Prostate gland (tissue), 2 donors: ENCODE results near the gene MRPS14. TPM values are rescaled to one million over a fixed set of nuclear protein-coding genes. Genes with fewer than 3 reads are reported as not detected.

ENCODE experiments used
- DNase-seq: peaks from one replicate; pipeline ENCODE4 v3.0.0-alpha.2; 2019; ENCODE audit warnings: low spot score
- H3K27ac ChIP-seq, 2 donors: fragments of 200-600 bp; sonication (generic); 2 replicates each; pipeline ENCODE4 v1.5.1; 2017 to 2019
- H3K27me3 ChIP-seq: fragments of 200-600 bp; sonication (generic); replicated peaks from 2 replicates; pipeline ENCODE4 v1.5.1; 2019; ENCODE audit not compliant: insufficient read depth
- H3K36me3 ChIP-seq, 2 donors: fragments of 200-600 bp; sonication (generic); 1 replicate in 1 of 2; 2 replicates in 1 of 2; pipeline versions ENCODE4 v1.5.1 to v1.8.1; 2017 to 2019
- H3K4me1 ChIP-seq: fragments of 200-600 bp; sonication (generic); replicated peaks from 2 replicates; pipeline ENCODE4 v1.5.1; 2019
- H3K4me3 ChIP-seq, 2 donors: fragments of 200-600 bp; sonication (generic); 2 replicates each; pipeline ENCODE4 v1.5.1; 2017 to 2019
- H3K9me3 ChIP-seq: fragments of 200-600 bp; sonication (generic); 2 replicates; pipeline ENCODE4 v1.5.1; 2017
- POLR2A ChIP-seq: fragments of 450-650 bp; IDR thresholded peaks from one replicate; pipeline ENCODE4 v1.6.1; 2016; ENCODE audit warnings: antibody characterized with exemption, mild to moderate bottlenecking
- POLR2AphosphoS5 ChIP-seq: sonication (generic); formaldehyde crosslinking; IDR thresholded peaks from one replicate; pipeline ENCODE4 v1.6.1; 2017; ENCODE audit warnings: antibody characterized with exemption
- WGBS: methylation state at CpG from one replicate; pipeline ENCODE4 v1.1.5; 2018; 5-methylcytosine and 5-hydroxymethylcytosine counted together
- intact Hi-C: fragments of 100-400 bp; cut with DNase I; formaldehyde crosslinking; loops from one replicate; pipeline ENCODE4 v1.14.2; 2022
- total RNA-seq, 2 donors: library from RNA; depleted of rRNA; stranded (reverse); fragments of >200 nt; gene quantifications; one replicate each; pipeline ENCODE4 v1.1.0, GENCODE V29; 2016
- TF ChIP-seq, protein P1 (sequence below), 4 experiments: fragments of 200-600 bp in 2 of 4; fragments of 450-650 bp in 2 of 4; sonication (generic) in 2 of 4; IDR thresholded peaks; 1 replicate in 3 of 4; 2 replicates in 1 of 4; pipeline ENCODE4 v1.5.1; 2016 to 2019; ENCODE audit warnings: antibody characterized with exemption in 4 of 4, mild to moderate bottlenecking in 2 of 4, moderate library complexity in 2 of 4

Gene MRPS14
- total RNA-seq, 2 donors from 2014 or later: 25.6 to 32.1 TPM

DNA sequence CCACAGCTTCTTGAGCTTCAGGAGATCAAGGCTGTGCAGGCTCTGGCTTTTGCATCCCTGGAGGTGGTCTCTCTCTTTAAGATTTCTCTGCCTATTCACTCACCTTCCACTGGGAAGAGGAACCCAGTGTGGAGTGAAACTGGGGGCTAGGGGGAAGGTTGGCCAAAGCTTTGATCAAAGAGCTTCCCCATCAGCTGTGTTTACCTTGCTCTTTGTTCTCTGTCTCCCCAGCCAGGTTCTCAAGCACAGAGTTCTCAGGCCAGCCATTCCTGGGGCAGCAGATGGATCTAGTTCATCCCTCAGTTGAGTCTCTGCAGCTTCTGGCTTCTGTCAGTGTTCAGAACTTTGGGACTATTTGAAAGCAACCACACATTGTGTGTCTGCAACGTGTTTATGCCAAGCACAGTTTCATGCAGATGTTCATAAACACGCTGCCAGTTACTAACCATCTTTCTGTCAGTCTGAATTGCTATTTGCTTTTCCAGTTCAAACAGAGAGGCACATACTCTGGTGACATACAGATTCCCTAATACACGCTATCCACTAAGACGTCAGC, 17.2 kb upstream of the MRPS14 start:
- Histone ChIP-seq H3K4me1 (no peaks in the 10 kb centered on the region), H3K9me3 (no peaks in the 10 kb centered on the region), H3K4me3 (no peak overlapping the region), H3K27me3 (no peaks in the 10 kb centered on the region), H3K27ac (no peak overlapping the region), H3K36me3 (no peaks in the 10 kb centered on the region)
- TF ChIP-seq POLR2A: no peak
- WGBS: 63% methylated on average over 4 of the region's 4 CpGs
- no peak for DNase-seq
- intact Hi-C loops: no loop called here

DNA sequence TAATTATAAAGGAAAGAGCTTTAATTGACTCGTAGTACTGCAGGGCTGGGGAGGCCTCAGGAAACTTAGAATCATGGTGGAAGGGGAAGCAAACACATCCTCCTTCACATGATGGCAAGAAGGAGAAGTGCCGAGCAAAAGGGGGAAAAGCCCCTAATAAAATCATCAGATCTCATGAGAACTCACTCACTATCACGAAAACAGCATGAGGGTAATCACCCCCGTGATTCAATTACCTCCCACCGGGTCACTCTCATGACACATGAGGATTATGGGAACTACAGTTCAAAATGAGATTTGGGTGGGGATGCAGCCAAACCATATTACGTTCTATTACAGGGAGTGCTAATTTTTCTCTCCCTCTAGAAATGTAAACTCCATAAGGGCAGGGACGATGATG, 14.2 kb upstream of the MRPS14 start:
- no peak for TF ChIP-seq POLR2AphosphoS5
- no peak for TF ChIP-seq POLR2A
- TF ChIP-seq, protein P1, sequence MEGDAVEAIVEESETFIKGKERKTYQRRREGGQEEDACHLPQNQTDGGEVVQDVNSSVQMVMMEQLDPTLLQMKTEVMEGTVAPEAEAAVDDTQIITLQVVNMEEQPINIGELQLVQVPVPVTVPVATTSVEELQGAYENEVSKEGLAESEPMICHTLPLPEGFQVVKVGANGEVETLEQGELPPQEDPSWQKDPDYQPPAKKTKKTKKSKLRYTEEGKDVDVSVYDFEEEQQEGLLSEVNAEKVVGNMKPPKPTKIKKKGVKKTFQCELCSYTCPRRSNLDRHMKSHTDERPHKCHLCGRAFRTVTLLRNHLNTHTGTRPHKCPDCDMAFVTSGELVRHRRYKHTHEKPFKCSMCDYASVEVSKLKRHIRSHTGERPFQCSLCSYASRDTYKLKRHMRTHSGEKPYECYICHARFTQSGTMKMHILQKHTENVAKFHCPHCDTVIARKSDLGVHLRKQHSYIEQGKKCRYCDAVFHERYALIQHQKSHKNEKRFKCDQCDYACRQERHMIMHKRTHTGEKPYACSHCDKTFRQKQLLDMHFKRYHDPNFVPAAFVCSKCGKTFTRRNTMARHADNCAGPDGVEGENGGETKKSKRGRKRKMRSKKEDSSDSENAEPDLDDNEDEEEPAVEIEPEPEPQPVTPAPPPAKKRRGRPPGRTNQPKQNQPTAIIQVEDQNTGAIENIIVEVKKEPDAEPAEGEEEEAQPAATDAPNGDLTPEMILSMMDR (IDR thresholded peaks at IDR 0.05): no peak
- intact Hi-C loops: loop anchor here (5.0 kb wide), 1 partner anchor 280 kb away; no protein-coding TSS in a partner anchor
- Histone ChIP-seq H3K9me3 (no peaks in the 10 kb centered on the region), H3K36me3 (no peaks in the 10 kb centered on the region), H3K4me3 (no peak overlapping the region), H3K27me3 (no peaks in the 10 kb centered on the region), H3K4me1 (no peaks in the 10 kb centered on the region), H3K27ac (no peak overlapping the region)
- WGBS: 67% methylated on average over 7 of the region's 7 CpGs
- no peak for DNase-seq

DNA sequence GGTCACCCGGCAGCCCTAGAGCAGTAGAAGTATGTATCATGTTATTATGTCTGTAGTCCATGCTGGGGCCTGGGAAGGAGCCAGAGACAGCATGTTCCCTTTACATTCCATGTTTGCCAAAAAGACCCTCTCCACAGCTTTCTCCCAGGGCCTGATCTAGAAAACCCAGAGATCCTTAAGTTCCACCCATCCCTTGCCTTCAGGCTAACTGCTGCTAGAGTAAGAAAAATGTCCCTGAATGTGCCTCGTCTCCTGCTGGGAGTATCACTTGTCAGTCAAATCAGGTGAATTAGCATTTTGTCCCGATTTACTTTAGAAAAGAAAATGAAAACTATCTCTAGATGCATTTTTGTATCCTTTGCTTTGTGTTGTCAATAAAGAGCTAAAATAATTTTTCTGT, 13.3 kb upstream of the MRPS14 start:
- Histone ChIP-seq H3K27ac (no peak overlapping the region), H3K4me3 (no peak overlapping the region), H3K36me3 (no peaks in the 10 kb centered on the region), H3K9me3 (no peaks in the 10 kb centered on the region), H3K27me3 (no peaks in the 10 kb centered on the region), H3K4me1 (no peaks in the 10 kb centered on the region)
- no peak for DNase-seq
- 59% methylated on average over 3 of the region's 3 CpGs for WGBS
- intact Hi-C loops: loop anchor here (5.0 kb wide), 1 partner anchor 281 kb away; no protein-coding TSS in a partner anchor
- TF ChIP-seq, protein P1 (IDR thresholded peaks at IDR 0.05): no peak
- TF ChIP-seq POLR2A: no peak
- TF ChIP-seq POLR2AphosphoS5: no peak

DNA sequence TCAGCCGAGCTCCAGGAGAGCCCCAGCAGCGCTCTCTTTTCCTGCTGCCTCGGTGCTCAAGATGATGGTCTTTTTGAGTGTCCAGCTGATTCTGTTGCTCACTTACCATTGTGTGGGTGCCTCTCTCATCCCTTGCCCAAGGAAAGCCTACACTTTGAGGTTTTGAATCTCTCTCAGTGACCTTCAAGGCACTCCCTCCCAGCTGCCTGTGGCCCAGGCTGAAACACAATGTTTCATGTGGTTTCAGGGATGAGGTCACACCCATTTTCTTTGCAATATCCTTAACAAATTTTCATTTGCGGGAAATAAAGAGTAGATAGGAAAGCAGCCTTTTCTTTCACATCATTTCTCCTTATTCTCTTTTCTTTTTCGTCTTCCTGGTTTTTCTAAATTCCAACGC, 12.6 kb upstream of the MRPS14 start:
- Histone ChIP-seq H3K4me1 (no peaks in the 10 kb centered on the region), H3K27me3 (no peaks in the 10 kb centered on the region), H3K4me3 (no peak overlapping the region), H3K36me3 (no peaks in the 10 kb centered on the region), H3K27ac (no peak overlapping the region), H3K9me3 (no peaks in the 10 kb centered on the region)
- DNase-seq: no peak
- intact Hi-C loops: loop anchor here (5.0 kb wide), 1 partner anchor 281 kb away; no protein-coding TSS in a partner anchor
- WGBS: 89% methylated on average over 6 of the region's 6 CpGs
- TF ChIP-seq POLR2AphosphoS5: no peak
- TF ChIP-seq, protein P1 (IDR thresholded peaks at IDR 0.05): no peak
- TF ChIP-seq POLR2A: no peak

DNA sequence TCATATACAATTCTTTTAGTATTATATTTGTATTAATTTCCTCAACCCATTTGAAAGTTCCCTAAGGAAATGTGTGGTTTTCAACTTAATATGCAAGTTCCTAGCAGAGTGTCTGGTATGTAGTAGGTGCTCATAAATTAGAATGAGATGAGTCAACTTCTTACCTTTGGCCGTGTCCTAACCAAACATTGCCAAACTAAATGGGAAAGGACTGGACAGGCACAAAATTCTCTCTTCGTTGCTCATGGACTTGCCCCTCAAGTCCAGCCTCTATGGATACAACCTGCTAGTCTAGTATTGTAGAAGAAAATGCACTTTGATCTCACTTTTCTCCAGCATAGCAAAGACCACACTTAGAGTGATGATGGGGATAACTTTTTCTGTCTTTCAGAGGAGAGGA, 11.6 kb upstream of the MRPS14 start:
- H3K27ac ChIP-seq: no peak overlapping the region
- 62% methylated on average over 2 of the region's 2 CpGs for WGBS
- H3K27me3 ChIP-seq: no peaks in the 10 kb centered on the region
- H3K4me3 ChIP-seq: no peak overlapping the region
- no peaks in the 10 kb centered on the region for H3K4me1 ChIP-seq
- TF ChIP-seq POLR2AphosphoS5 (no peak), POLR2A (no peak)
- TF ChIP-seq, protein P1 (IDR thresholded peaks at IDR 0.05): no peak
- intact Hi-C loops: loop anchor here (5.0 kb wide), 2 partner anchors 113 to 283 kb away; no protein-coding TSS in a partner anchor
- DNase-seq: no peak
- H3K36me3 ChIP-seq: no peaks in the 10 kb centered on the region
- no peaks in the 10 kb centered on the region for H3K9me3 ChIP-seq
